ENCODE data around the gene WDR5. TPM values are rescaled to one million over a fixed set of nuclear protein-coding genes. Genes with fewer than 3 reads are reported as not detected.

The WDR5 gene
- total and polyA plus RNA-seq, 9 donors = 8.7 to 33.5 (median 28.4) TPM

DNA sequence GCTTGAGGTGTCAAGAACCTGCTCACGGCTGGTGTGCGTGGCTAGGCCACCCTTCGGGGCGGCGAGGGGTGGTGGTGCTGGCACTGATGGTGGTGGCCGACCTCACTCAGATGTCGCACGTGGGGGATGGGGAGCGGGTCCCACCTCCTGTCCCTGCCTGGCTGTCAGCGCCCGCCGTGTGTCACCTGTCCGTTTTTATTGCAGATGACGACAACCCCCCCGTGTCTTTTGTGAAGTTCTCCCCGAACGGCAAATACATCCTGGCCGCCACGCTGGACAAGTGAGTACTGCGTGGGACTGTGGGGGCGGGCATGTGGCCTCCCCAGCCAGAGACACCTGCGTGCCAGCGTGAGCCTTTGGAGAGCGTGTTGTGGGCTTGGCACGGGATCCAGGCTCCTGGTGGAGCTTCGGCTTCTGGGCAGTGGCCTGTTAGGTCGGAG lies 18.4 kb downstream of the WDR5 start:
- intact Hi-C loops (cut with DNase I) = no loop called here
- no peak overlapping the region for H3K27ac ChIP-seq
- H3K36me3 ChIP-seq = no peaks in the 10 kb centered on the region
- no peak for DNase-seq
- no peak overlapping the region for H3K4me3 ChIP-seq
- 90 to 93% (median 93%) methylated on average over 23 to 27 of the region's 27 CpGs for WGBS, 3 donors
- no peaks in the 10 kb centered on the region for H3K27me3 ChIP-seq
- H3K4me1 ChIP-seq (ENCODE audit: insufficient read depth) = no peaks in the 10 kb centered on the region
- H3K9me3 ChIP-seq = no peaks in the 10 kb centered on the region
- TF ChIP-seq, protein P1, sequence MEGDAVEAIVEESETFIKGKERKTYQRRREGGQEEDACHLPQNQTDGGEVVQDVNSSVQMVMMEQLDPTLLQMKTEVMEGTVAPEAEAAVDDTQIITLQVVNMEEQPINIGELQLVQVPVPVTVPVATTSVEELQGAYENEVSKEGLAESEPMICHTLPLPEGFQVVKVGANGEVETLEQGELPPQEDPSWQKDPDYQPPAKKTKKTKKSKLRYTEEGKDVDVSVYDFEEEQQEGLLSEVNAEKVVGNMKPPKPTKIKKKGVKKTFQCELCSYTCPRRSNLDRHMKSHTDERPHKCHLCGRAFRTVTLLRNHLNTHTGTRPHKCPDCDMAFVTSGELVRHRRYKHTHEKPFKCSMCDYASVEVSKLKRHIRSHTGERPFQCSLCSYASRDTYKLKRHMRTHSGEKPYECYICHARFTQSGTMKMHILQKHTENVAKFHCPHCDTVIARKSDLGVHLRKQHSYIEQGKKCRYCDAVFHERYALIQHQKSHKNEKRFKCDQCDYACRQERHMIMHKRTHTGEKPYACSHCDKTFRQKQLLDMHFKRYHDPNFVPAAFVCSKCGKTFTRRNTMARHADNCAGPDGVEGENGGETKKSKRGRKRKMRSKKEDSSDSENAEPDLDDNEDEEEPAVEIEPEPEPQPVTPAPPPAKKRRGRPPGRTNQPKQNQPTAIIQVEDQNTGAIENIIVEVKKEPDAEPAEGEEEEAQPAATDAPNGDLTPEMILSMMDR (IDR thresholded peaks at IDR 0.05) = no peak
- TF ChIP-seq EP300 (IDR thresholded peaks at IDR 0.05) (no peak), POLR2A (IDR thresholded peaks at IDR 0.05) (no peak)

DNA sequence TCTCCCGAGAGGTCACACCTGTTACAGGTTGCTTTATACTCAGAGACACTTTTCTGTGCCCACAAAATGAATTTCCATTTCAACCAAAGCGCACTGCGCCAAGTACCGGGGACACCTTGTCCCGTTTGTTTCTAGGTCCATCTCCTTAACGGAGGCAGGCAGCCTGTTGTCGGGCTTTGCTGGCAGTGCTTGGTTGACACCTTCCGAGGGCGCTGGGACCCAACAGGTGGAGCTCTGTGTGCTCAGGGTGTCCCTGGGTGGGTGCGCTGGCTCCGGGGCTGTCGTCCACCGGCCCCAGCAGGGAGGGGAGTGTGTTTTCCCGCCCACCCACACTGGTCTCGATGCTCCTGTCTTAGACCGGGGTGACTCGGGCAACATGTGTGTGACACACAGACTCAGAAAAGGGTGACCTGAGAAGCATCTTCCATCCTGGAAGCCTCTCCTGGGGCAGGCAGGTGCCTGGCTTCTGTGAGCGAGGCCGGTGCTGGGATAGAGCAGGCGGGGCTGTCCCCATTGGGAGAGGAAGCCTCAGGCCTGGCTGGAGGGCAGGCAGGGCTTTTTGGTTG lies 20.0 kb downstream of the WDR5 start:
- H3K27me3 ChIP-seq = no peaks in the 10 kb centered on the region
- intact Hi-C loops (cut with DNase I) = no loop called here
- H3K9me3 ChIP-seq = no peaks in the 10 kb centered on the region
- WGBS, 3 donors = 90 to 95% (median 92%) methylated on average over 17 to 20 of the region's 20 CpGs
- H3K27ac ChIP-seq = no peak overlapping the region
- TF ChIP-seq, protein P1 (IDR thresholded peaks at IDR 0.05) = no peak
- TF ChIP-seq EP300 (IDR thresholded peaks at IDR 0.05) (no peak), POLR2A (IDR thresholded peaks at IDR 0.05) (no peak)
- no peaks in the 10 kb centered on the region for H3K36me3 ChIP-seq
- no peaks in the 10 kb centered on the region for H3K4me1 ChIP-seq (ENCODE audit: insufficient read depth)
- no peak for DNase-seq
- H3K4me3 ChIP-seq = no peak overlapping the region

DNA sequence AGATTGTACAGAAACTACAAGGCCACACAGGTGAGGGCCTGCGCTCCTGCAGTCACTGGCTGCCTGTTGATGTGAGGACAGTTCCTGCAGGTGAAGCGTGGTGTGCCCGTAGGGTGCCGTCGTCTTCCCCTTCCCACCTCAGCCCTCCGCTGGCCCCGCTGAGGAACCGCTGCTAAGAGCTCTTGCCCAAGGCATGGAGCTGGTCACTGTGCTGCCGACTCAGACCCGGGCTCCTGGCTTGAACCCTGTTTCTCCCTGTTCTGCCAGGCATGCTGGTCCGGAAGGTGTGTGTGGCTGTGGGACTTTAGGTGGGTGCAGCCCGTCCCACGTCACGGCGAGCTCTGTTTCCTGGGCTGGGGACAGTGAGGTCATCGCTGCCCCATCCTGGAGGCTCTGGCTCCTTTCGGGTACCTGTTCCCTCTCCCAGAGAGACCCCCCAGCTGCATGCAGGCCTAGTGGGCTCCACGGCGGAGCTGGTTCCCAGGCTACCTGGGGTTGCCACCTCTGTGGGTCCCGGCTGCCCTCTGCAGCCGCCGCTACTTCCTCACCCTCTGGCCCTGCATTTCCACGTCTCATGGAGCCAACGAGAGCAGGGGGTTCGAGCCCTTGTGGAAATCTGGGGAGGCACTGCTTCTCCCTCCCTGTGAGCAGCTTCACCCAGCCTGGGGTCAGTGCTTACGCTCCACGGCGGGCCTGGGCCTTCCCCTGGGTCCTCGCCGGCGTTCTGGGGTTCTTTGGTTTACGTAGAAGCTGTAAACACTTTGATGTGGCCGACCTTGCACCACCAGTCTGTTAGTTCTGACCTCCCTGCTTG lies 20.9 kb downstream of the WDR5 start:
- Histone ChIP-seq H3K9me3 (no peaks in the 10 kb centered on the region), H3K27me3 (no peaks in the 10 kb centered on the region), H3K4me1 (ENCODE audit: insufficient read depth) (no peaks in the 10 kb centered on the region), H3K4me3 (no peak overlapping the region), H3K27ac (no peak overlapping the region), H3K36me3 (no peaks in the 10 kb centered on the region)
- DNase-seq = no peak
- WGBS, 3 donors = 89 to 92% (median 91%) methylated on average over 33 of the region's 33 CpGs
- intact Hi-C loops (cut with DNase I) = no loop called here
- TF ChIP-seq EP300 (IDR thresholded peaks at IDR 0.05) (no peak), POLR2A (IDR thresholded peaks at IDR 0.05) (no peak)
- TF ChIP-seq, protein P1 (IDR thresholded peaks at IDR 0.05) = no peak

DNA sequence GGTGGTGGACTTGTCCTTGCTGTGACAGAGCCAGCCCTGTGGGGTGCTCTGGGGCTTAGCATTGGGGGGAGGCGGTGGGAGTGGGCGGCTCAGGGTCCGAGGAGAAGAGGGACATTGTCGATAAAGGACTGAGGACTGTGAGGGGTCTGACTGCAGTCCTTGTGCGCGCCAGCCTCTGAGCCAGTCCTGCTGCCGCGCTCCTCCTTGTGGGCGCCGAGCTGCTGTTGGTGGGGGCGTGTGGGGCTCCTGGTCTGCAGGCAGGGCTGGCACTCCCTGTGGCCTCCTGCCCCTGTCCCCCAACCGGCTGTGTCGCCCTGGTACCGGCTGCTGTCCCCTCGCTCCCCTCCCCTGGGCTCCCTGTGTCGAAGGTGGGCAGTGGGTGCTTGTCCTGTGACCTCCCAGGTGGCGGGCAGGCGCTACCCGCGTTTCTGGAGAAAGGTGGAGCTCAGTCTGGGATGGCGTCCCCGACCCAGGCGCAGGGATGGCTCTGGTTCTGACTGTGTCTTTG lies 21.6 kb downstream of the WDR5 start:
- Histone ChIP-seq H3K27ac (no peak overlapping the region), H3K9me3 (no peaks in the 10 kb centered on the region), H3K4me1 (ENCODE audit: insufficient read depth) (no peaks in the 10 kb centered on the region), H3K27me3 (no peaks in the 10 kb centered on the region), H3K36me3 (no peaks in the 10 kb centered on the region), H3K4me3 (no peak overlapping the region)
- TF ChIP-seq POLR2A (IDR thresholded peaks at IDR 0.05) (no peak), EP300 (IDR thresholded peaks at IDR 0.05) (no peak)
- TF ChIP-seq, protein P1 (IDR thresholded peaks at IDR 0.05) = no peak
- intact Hi-C loops (cut with DNase I) = no loop called here
- DNase-seq = no peak
- WGBS, 3 donors = 90 to 95% (median 94%) methylated on average over 23 of the region's 23 CpGs

Measured in ovary (tissue), 9 donors.